ENCODE measurements around the gene TXNL4A.

TXNL4A gene

GRCh38 chr18:79933765-79934164, 54.6 kb downstream of the TXNL4A start:
- peak; percentile 71 for DNase-seq

GRCh38 chr18:79932907-79933306, 55.5 kb downstream of the TXNL4A start:
- DNase-seq = no peak

GRCh38 chr18:79931475-79931874, 56.9 kb downstream of the TXNL4A start:
- DNase-seq = no peak

- DNase-seq = no peak
Observed at GRCh38 chr18:79930020-79930642, 58.2 kb downstream of the TXNL4A start.

- DNase-seq = no peak
Observed at GRCh38 chr18:79928563-79928960, 59.8 kb downstream of the TXNL4A start.

GRCh38 chr18:79927607-79928562, 60.5 kb downstream of the TXNL4A start:
- DNase-seq = no peak

- no peak for DNase-seq
Observed at GRCh38 chr18:79926715-79927606, 61.4 kb downstream of the TXNL4A start.

- no peak for DNase-seq
Observed at GRCh38 chr18:79926306-79926705, 62.1 kb downstream of the TXNL4A start.

GRCh38 chr18:79924814-79925731, 63.3 kb downstream of the TXNL4A start:
- DNase-seq = no peak

- no peak for DNase-seq
Observed at GRCh38 chr18:79923896-79924585, 64.3 kb downstream of the TXNL4A start.

- DNase-seq = no peak
Observed at GRCh38 chr18:79922971-79923411, 65.4 kb downstream of the TXNL4A start.

GRCh38 chr18:79921984-79922965, 66.1 kb downstream of the TXNL4A start:
- no peak for DNase-seq

All from NCI-H526 treated with DMSO at 0.1 percent for 48 hours (cell line).